Panc1 (cell line): ENCODE measurements around the gene KRT10. TPM values are rescaled to one million over a fixed set of nuclear protein-coding genes. Genes with fewer than 3 reads are reported as not detected.

Experiments used
- ATAC-seq: fragments of 200-7000 bp; cut with Tn5 transposase; 2 replicates; pipeline ENCODE4 v1.9.1; 2020; ENCODE audit warnings: mild to moderate bottlenecking, moderate library complexity
- BruUV-seq: library from RNA; stranded (reverse); fragments of 400-500 nt; replicated peaks from 2 replicates; lab custom pipeline; 2021; lab: Mats Ljungman, UMichigan
- CTCF ChIA-PET: fragments of 300-600 bp; sonication (Branson Sonifier 250); formaldehyde crosslinking; loops from one replicate; lab custom pipeline; 2022; ENCODE audit warnings: antibody characterized with exemption; lab: Charles Lee
- POLR2A ChIA-PET: fragments of 300-600 bp; sonication (Branson Sonifier 250); formaldehyde crosslinking; loops from one replicate; lab custom pipeline; 2022; ENCODE audit warnings: antibody characterized with exemption; lab: Charles Lee
- DNase-seq: peaks from one replicate; pipeline ENCODE4 v3.0.0-alpha.2; 2010; ENCODE audit warnings: low read depth, low spot score
- H3K27ac ChIP-seq: 2 replicates; pipeline ENCODE4 v1.5.1; 2011; ENCODE audit warnings: mild to moderate bottlenecking, low read length, inconsistent platforms
- H3K27me3 ChIP-seq: fragments of 200-500 bp; sonication (Bioruptor generic); 2 replicates; pipeline ENCODE4 v1.6.0; 2014; ENCODE audit warnings: low read length, inconsistent platforms; ENCODE audit not compliant: control insufficient read depth, insufficient read depth
- H3K36me3 ChIP-seq: fragments of 200-500 bp; sonication (Bioruptor generic); 2 replicates; pipeline ENCODE4 v1.5.1; 2014; ENCODE audit warnings: inconsistent platforms, mild to moderate bottlenecking, low read length, moderate library complexity; ENCODE audit not compliant: control insufficient read depth, insufficient read depth
- H3K4me1 ChIP-seq: 2 replicates; pipeline ENCODE4 v1.5.1; 2011; ENCODE audit warnings: inconsistent platforms, mild to moderate bottlenecking, low read length, moderate library complexity; ENCODE audit not compliant: control insufficient read depth, insufficient read depth
- H3K4me3 ChIP-seq, 2 experiments: 2 replicates each; pipeline ENCODE4 v1.5.1; 2011 to 2012; ENCODE audit warnings: low read depth in 2 of 2, low read length in 2 of 2, mild to moderate bottlenecking in 2 of 2, inconsistent platforms in 1 of 2, moderate library complexity in 1 of 2
- H3K9me3 ChIP-seq: fragments of 200-500 bp; sonication (Bioruptor generic); 2 replicates; pipeline ENCODE4 v1.5.1; 2014; ENCODE audit warnings: low read depth, mild to moderate bottlenecking, inconsistent platforms, low read length, moderate library complexity; ENCODE audit not compliant: control insufficient read depth, insufficient read depth
- POLR2AphosphoS5 ChIP-seq: IDR thresholded peaks from 2 replicates; pipeline ENCODE4 v1.6.1; 2012; ENCODE audit warnings: mild to moderate bottlenecking, low read depth, low read length, moderate library complexity
- SIN3A ChIP-seq: IDR thresholded peaks from 2 replicates; pipeline ENCODE4 v1.6.1; 2012; ENCODE audit warnings: low read depth, mild to moderate bottlenecking, low read length, moderate library complexity, borderline replicate concordance; ENCODE audit not compliant: insufficient read depth
- TCF7L2 ChIP-seq: IDR thresholded peaks from 2 replicates; pipeline ENCODE4 v1.6.1; 2011; ENCODE audit warnings: mild to moderate bottlenecking, low read depth, low read length, inconsistent platforms
- in situ Hi-C: cut with HindIII; loops from 2 replicates; pipeline ENCODE4 v1.10.0; 2016; ENCODE audit warnings: low sequenced_read_pairs, low pct_unique_long_range_greater_than_20kb
- intact Hi-C: fragments of 100-400 bp; cut with micrococcal nuclease; formaldehyde crosslinking; loops from one replicate; pipeline ENCODE4 v1.10.0; 2022; ENCODE audit not compliant: unreplicated experiment
- total RNA-seq: library from RNA; stranded (reverse); gene quantifications from one replicate; pipeline ENCODE4 v1.2.1, GENCODE V29; 2021; ENCODE audit not compliant: unreplicated experiment
- TF ChIP-seq, protein P1 (sequence below), 2 experiments: IDR thresholded peaks; 2 replicates each; pipeline ENCODE4 v1.6.1; 2011 to 2012; ENCODE audit warnings: low read depth in 2 of 2, control low read depth in 1 of 2, low read length in 1 of 2, mild to moderate bottlenecking in 1 of 2, moderate library complexity in 1 of 2; ENCODE audit not compliant: insufficient read depth in 1 of 2
- TF ChIP-seq, protein P2 (sequence below): fragments of 450-650 bp; IDR thresholded peaks from 2 replicates; pipeline ENCODE4 v1.5.1; 2017; ENCODE audit warnings: mild to moderate bottlenecking

KRT10 gene
- total RNA-seq, 1 experiment from 2014 or later: 70.8 TPM

DNA sequence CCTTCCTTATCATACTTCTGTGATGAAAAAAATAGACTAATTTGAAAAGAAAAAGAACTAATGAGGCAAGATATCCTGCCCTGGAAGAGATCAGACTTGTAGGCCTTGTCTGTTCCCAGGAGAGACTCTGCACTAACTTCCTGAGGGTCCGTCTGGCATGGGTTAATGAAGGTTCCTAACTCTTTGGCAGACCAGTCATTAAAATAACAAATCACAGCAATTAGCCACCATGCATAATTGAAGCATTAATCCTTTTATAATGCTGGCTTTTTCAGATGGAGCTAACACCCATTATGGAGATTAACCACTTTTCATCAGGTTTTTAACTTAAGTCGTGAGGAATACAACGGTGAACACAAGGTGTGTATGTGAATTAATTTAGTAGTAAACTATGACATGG, 10.4 kb upstream of the KRT10 start:
- TF ChIP-seq SIN3A (no peak), TCF7L2 (no peak), POLR2AphosphoS5 (no peak)
- TF ChIP-seq, protein P1, sequence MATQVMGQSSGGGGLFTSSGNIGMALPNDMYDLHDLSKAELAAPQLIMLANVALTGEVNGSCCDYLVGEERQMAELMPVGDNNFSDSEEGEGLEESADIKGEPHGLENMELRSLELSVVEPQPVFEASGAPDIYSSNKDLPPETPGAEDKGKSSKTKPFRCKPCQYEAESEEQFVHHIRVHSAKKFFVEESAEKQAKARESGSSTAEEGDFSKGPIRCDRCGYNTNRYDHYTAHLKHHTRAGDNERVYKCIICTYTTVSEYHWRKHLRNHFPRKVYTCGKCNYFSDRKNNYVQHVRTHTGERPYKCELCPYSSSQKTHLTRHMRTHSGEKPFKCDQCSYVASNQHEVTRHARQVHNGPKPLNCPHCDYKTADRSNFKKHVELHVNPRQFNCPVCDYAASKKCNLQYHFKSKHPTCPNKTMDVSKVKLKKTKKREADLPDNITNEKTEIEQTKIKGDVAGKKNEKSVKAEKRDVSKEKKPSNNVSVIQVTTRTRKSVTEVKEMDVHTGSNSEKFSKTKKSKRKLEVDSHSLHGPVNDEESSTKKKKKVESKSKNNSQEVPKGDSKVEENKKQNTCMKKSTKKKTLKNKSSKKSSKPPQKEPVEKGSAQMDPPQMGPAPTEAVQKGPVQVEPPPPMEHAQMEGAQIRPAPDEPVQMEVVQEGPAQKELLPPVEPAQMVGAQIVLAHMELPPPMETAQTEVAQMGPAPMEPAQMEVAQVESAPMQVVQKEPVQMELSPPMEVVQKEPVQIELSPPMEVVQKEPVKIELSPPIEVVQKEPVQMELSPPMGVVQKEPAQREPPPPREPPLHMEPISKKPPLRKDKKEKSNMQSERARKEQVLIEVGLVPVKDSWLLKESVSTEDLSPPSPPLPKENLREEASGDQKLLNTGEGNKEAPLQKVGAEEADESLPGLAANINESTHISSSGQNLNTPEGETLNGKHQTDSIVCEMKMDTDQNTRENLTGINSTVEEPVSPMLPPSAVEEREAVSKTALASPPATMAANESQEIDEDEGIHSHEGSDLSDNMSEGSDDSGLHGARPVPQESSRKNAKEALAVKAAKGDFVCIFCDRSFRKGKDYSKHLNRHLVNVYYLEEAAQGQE (IDR thresholded peaks at IDR 0.05; ENCODE audit: insufficient read depth in 1 of 2, low read depth in 2 of 2, low read length in 1 of 2): no peak
- TF ChIP-seq, protein P2, sequence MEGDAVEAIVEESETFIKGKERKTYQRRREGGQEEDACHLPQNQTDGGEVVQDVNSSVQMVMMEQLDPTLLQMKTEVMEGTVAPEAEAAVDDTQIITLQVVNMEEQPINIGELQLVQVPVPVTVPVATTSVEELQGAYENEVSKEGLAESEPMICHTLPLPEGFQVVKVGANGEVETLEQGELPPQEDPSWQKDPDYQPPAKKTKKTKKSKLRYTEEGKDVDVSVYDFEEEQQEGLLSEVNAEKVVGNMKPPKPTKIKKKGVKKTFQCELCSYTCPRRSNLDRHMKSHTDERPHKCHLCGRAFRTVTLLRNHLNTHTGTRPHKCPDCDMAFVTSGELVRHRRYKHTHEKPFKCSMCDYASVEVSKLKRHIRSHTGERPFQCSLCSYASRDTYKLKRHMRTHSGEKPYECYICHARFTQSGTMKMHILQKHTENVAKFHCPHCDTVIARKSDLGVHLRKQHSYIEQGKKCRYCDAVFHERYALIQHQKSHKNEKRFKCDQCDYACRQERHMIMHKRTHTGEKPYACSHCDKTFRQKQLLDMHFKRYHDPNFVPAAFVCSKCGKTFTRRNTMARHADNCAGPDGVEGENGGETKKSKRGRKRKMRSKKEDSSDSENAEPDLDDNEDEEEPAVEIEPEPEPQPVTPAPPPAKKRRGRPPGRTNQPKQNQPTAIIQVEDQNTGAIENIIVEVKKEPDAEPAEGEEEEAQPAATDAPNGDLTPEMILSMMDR: no peak
- no peak overlapping the region for H3K27ac ChIP-seq
- H3K4me3 ChIP-seq: no peak overlapping the region
- peaks cover 2% of the 10 kb centered on the region; the same call in 1 of the 2 replicates for H3K36me3 ChIP-seq
- no peaks in the 10 kb centered on the region for H3K9me3 ChIP-seq
- no peaks in the 10 kb centered on the region for H3K27me3 ChIP-seq
- H3K4me1 ChIP-seq: peaks cover 4% of the 10 kb centered on the region
- ATAC-seq (no peak), DNase-seq (no peak)
- intact Hi-C loops: no loop called here
- CTCF ChIA-PET: no interaction called here
- BruUV-seq: no TSS peak
- in situ Hi-C loops: no loop called here
- POLR2A ChIA-PET: no interaction called here

DNA sequence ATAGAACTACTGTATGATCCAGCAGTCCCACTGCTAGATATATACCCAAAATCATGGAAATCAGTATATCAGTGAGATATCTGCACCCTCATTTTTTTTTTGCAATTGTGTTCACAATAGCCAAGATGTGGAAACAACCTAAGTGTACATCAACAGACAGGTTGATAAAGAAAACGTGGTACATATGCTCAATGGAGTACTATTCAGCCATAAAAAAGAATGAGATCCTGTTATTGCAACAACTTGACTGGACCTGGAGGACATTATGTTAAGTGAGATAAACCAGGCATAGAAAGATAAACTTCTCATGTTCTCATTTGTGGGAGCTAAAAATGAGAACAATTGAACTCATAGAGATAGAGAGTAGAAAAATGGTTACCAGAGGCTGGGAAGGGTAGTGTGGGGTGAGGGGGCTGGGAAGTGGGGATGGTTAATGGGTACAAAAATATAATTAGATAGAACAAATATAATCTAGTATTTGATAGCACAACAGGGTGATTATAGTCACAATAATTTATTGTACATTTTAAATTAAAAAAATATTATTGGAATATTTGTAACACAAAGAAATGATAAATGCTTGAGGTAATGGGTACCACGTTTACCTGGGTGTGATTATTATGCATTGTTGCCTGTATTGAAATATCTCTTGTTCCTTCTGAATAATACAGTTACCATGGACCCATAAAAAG, 7.8 kb upstream of the KRT10 start:
- no peak overlapping the region for H3K27ac ChIP-seq
- no peak for ATAC-seq
- intact Hi-C loops (no loop called here), in situ Hi-C loops (no loop called here)
- H3K9me3 ChIP-seq: no peaks in the 10 kb centered on the region
- CTCF ChIA-PET: no interaction called here
- peaks cover 4% of the 10 kb centered on the region for H3K4me1 ChIP-seq
- TF ChIP-seq, protein P1 (IDR thresholded peaks at IDR 0.05; ENCODE audit: insufficient read depth in 1 of 2, low read depth in 2 of 2, low read length in 1 of 2): no peak
- TF ChIP-seq TCF7L2: no peak
- TF ChIP-seq SIN3A: no peak
- TF ChIP-seq, protein P2: no peak
- TF ChIP-seq POLR2AphosphoS5: no peak
- no TSS peak for BruUV-seq
- H3K4me3 ChIP-seq: no peak overlapping the region
- no peaks in the 10 kb centered on the region for H3K27me3 ChIP-seq
- peaks cover 2% of the 10 kb centered on the region; the same call in 1 of the 2 replicates for H3K36me3 ChIP-seq
- POLR2A ChIA-PET: no interaction called here
- DNase-seq: no peak
